ENCODE measurements around the gene KDM4B.

The KDM4B gene

GRCh38 chr19:5076440-5077208 lies 107.7 kb downstream of the KDM4B start:
- no peak overlapping the region for H3K4me3 ChIP-seq
- H3K27ac ChIP-seq = no peak overlapping the region

GRCh38 chr19:5077209-5077515 lies 108.2 kb downstream of the KDM4B start:
- Histone ChIP-seq H3K4me3 (no peak overlapping the region), H3K27ac (no peak overlapping the region)

- H3K27ac ChIP-seq = no peak overlapping the region
- no peak overlapping the region for H3K4me3 ChIP-seq
Measured at GRCh38 chr19:5078182-5078581, 109.3 kb downstream of the KDM4B start.

- no peak overlapping the region for H3K4me3 ChIP-seq
Measured at GRCh38 chr19:5078666-5079065, 109.8 kb downstream of the KDM4B start.

GRCh38 chr19:5079071-5079774 lies 110.3 kb downstream of the KDM4B start:
- Histone ChIP-seq H3K27ac (no peak overlapping the region), H3K4me3 (no peak overlapping the region)

More at GRCh38 chr19:5078666-5079065, 109.8 kb downstream of the KDM4B start:
- H3K27ac ChIP-seq = no peak overlapping the region

- H3K27ac ChIP-seq = no peak overlapping the region
Measured at GRCh38 chr19:5080030-5080654, 111.2 kb downstream of the KDM4B start.

GRCh38 chr19:5080809-5081208 lies 111.9 kb downstream of the KDM4B start:
- no peak overlapping the region for H3K27ac ChIP-seq
- no peak overlapping the region for H3K4me3 ChIP-seq

More at GRCh38 chr19:5080030-5080654, 111.2 kb downstream of the KDM4B start:
- no peak overlapping the region for H3K4me3 ChIP-seq

GRCh38 chr19:5081443-5082161 lies 112.7 kb downstream of the KDM4B start:
- no peak overlapping the region for H3K4me3 ChIP-seq
- H3K27ac ChIP-seq = no peak overlapping the region

GRCh38 chr19:5083547-5083965 lies 114.6 kb downstream of the KDM4B start:
- Histone ChIP-seq H3K4me3 (no peak overlapping the region), H3K27ac (peak overlapping the region in 12 of 21 experiments; percentile 19 to 83 (median 50))

- H3K4me3 ChIP-seq = no peak overlapping the region
- peak overlapping the region in 1 of 21 experiments; percentile 13 for H3K27ac ChIP-seq
Measured at GRCh38 chr19:5085566-5085965, 116.7 kb downstream of the KDM4B start.

- Histone ChIP-seq H3K4me3 (no peak overlapping the region), H3K27ac (no peak overlapping the region)
Measured at GRCh38 chr19:5086230-5086629, 117.3 kb downstream of the KDM4B start.

- Histone ChIP-seq H3K27ac (no peak overlapping the region), H3K4me3 (no peak overlapping the region)
Measured at GRCh38 chr19:5086725-5087439, 118.0 kb downstream of the KDM4B start.

- Histone ChIP-seq H3K4me3 (no peak overlapping the region), H3K27ac (no peak overlapping the region)
Measured at GRCh38 chr19:5089283-5089682, 120.4 kb downstream of the KDM4B start.

GRCh38 chr19:5090465-5091017 lies 121.6 kb downstream of the KDM4B start:
- H3K4me3 ChIP-seq = no peak overlapping the region
- peak overlapping the region in 17 of 21 experiments; percentile 27 to 80 (median 68) for H3K27ac ChIP-seq

GRCh38 chr19:5091018-5091683 lies 122.2 kb downstream of the KDM4B start:
- H3K4me3 ChIP-seq = no peak overlapping the region
- H3K27ac ChIP-seq = peak overlapping the region in 19 of 21 experiments; percentile 27 to 80 (median 65)

- Histone ChIP-seq H3K27ac (peak overlapping the region in 18 of 21 experiments; percentile 27 to 80 (median 66)), H3K4me3 (no peak overlapping the region)
Measured at GRCh38 chr19:5091684-5092480, 123.0 kb downstream of the KDM4B start.

- H3K27ac ChIP-seq = peak overlapping the region in 11 of 21 experiments; percentile 29 to 80 (median 75)
- no peak overlapping the region for H3K4me3 ChIP-seq
Measured at GRCh38 chr19:5092481-5092843, 123.5 kb downstream of the KDM4B start.

Data from skin epidermis (tissue), 12 donors.